ENCODE results near the gene IRS4.

Gene IRS4

DNA sequence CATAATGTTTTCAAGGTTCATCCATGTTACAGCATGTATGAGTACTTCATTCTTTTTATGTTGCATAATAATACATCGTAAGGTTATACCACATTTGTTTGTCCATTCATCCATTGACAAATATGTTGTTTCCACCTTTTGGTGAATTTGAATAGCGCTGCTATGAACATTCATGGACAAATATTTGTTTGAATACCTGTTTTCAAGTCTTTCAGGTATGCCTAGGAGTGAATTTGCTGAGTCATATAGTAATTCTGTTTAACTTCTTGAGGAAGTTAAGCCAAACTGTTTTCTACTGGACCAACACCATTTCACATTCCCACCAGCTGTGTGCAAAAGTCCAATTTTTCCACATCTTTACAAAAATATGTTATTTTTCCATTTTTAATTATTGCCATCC is 31.5 kb downstream of the IRS4 start:
- H3K36me3 Mint-ChIP-seq (ENCODE audit: low read depth), result no peaks in the 10 kb centered on the region
- no peak overlapping the region for H3K27ac Mint-ChIP-seq
- no peaks in the 10 kb centered on the region for H3K4me1 Mint-ChIP-seq (ENCODE audit: low read depth)
- intact Hi-C loops (cut with micrococcal nuclease), result loop anchor here (5.0 kb wide), 1 partner anchor 682 kb away; no protein-coding TSS in a partner anchor
- no peaks in the 10 kb centered on the region for H3K27me3 Mint-ChIP-seq
- H3K9me3 Mint-ChIP-seq, result no peaks in the 10 kb centered on the region
- no peak overlapping the region for H3K4me3 Mint-ChIP-seq

GRCh38 chrX:108702530-108702929 is 33.8 kb downstream of the IRS4 start:
- Mint-ChIP-seq H3K36me3 (ENCODE audit: low read depth) (no peaks in the 10 kb centered on the region), H3K4me3 (no peak overlapping the region), H3K27me3 (no peaks in the 10 kb centered on the region), H3K4me1 (ENCODE audit: low read depth) (no peaks in the 10 kb centered on the region), H3K27ac (no peak overlapping the region), H3K9me3 (no peaks in the 10 kb centered on the region)
- intact Hi-C loops (cut with micrococcal nuclease), result loop anchor here (5.0 kb wide), 1 partner anchor 685 kb away; no protein-coding TSS in a partner anchor

GRCh38 chrX:108701633-108702032 is 34.7 kb downstream of the IRS4 start:
- intact Hi-C loops (cut with micrococcal nuclease), result loop anchor here (5.0 kb wide), 1 partner anchor 686 kb away; no protein-coding TSS in a partner anchor
- Mint-ChIP-seq H3K9me3 (no peaks in the 10 kb centered on the region), H3K27ac (no peak overlapping the region), H3K4me3 (no peak overlapping the region), H3K4me1 (ENCODE audit: low read depth) (no peaks in the 10 kb centered on the region), H3K27me3 (no peaks in the 10 kb centered on the region), H3K36me3 (ENCODE audit: low read depth) (no peaks in the 10 kb centered on the region)

DNA sequence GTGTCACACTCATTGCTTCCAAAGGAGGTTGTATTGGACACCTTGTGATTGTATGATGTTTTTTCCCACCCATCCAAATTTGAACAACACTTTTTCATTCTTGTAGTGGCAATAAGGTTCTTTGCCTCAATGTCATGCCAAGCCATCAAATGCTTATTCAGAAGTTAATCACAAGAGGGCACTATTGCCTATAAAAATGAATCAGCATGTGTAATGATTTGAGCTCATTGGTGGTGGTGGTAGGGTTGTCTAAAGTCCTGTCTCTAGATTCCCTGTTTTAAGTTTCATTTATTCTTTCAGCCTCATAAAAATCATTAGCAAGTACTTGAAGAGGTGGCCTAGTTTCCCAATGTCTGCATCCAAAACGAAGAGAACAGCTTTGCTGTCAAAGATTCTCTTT is 37.0 kb downstream of the IRS4 start:
- H3K27ac Mint-ChIP-seq, result no peak overlapping the region
- no peaks in the 10 kb centered on the region for H3K27me3 Mint-ChIP-seq
- no peaks in the 10 kb centered on the region for H3K9me3 Mint-ChIP-seq
- H3K36me3 Mint-ChIP-seq (ENCODE audit: low read depth), result no peaks in the 10 kb centered on the region
- no peaks in the 10 kb centered on the region for H3K4me1 Mint-ChIP-seq (ENCODE audit: low read depth)
- H3K4me3 Mint-ChIP-seq, result no peak overlapping the region
- intact Hi-C loops (cut with micrococcal nuclease), result no loop called here

- Mint-ChIP-seq H3K36me3 (ENCODE audit: low read depth) (no peaks in the 10 kb centered on the region), H3K4me1 (ENCODE audit: low read depth) (no peaks in the 10 kb centered on the region), H3K27ac (no peak overlapping the region), H3K27me3 (no peaks in the 10 kb centered on the region), H3K4me3 (no peak overlapping the region), H3K9me3 (no peaks in the 10 kb centered on the region)
- intact Hi-C loops (cut with micrococcal nuclease), result no loop called here
Observed at GRCh38 chrX:108696690-108697089, 39.7 kb downstream of the IRS4 start.

Data from dendritic cell treated with granulocyte-macrophage colony-stimulating factor and Interleukin-4, amounts not matched to agents 40 ng/mL and 50 ng/mL, for 4 days (primary cell).